Mesendoderm (in vitro differentiated cells): Measurements from ENCODE around the gene HOXB4.

ENCODE experiments used
- DNase-seq: peaks from one replicate; pipeline ENCODE4 v3.0.0; 2013
- H2AK5ac ChIP-seq: 2 replicates; pipeline ENCODE4 v1.6.1; 2013; ENCODE audit warnings: low read length, inconsistent platforms
- H2BK120ac ChIP-seq: 2 replicates; pipeline ENCODE4 v1.6.1; 2013; ENCODE audit warnings: low read depth, mild to moderate bottlenecking, low read length, moderate library complexity, mixed read lengths
- H2BK15ac ChIP-seq: replicated peaks from 2 replicates; pipeline ENCODE4 v1.6.1; 2013; ENCODE audit warnings: low read depth, mild to moderate bottlenecking, moderate library complexity
- H2BK5ac ChIP-seq: 2 replicates; pipeline ENCODE4 v1.6.1; 2013; ENCODE audit warnings: low read length, inconsistent platforms
- H3K18ac ChIP-seq: 2 replicates; pipeline ENCODE4 v1.6.1; 2013; ENCODE audit warnings: mild to moderate bottlenecking, low read length, mixed read lengths
- H3K23ac ChIP-seq: one replicate; pipeline ENCODE4 v1.6.1; 2013; ENCODE audit warnings: low read length
- H3K27ac ChIP-seq: 2 replicates; pipeline ENCODE4 v1.5.1; 2013; ENCODE audit warnings: low read depth, mild to moderate bottlenecking, inconsistent platforms, low read length, moderate library complexity
- H3K27me3 ChIP-seq: 2 replicates; pipeline ENCODE4 v1.6.1; 2013; ENCODE audit warnings: low read length, control low read depth, mild to moderate bottlenecking, inconsistent platforms; ENCODE audit not compliant: insufficient read depth, poor library complexity
- H3K36me3 ChIP-seq: 2 replicates; pipeline ENCODE4 v1.6.1; 2013; ENCODE audit warnings: low read length, inconsistent platforms; ENCODE audit not compliant: control insufficient read depth, insufficient read depth
- H3K4ac ChIP-seq: one replicate; pipeline ENCODE4 v1.6.1; 2013; ENCODE audit warnings: low read depth, mild to moderate bottlenecking, low read length, moderate library complexity
- H3K4me1 ChIP-seq: 2 replicates; pipeline ENCODE4 v1.6.1; 2013; ENCODE audit warnings: low read depth, low read length, inconsistent platforms; ENCODE audit not compliant: control insufficient read depth
- H3K4me2 ChIP-seq: 2 replicates; pipeline ENCODE4 v1.6.1; 2013; ENCODE audit warnings: low read length
- H3K4me3 ChIP-seq: 2 replicates; pipeline ENCODE4 v1.5.1; 2013; ENCODE audit warnings: mild to moderate bottlenecking, low read length
- H3K56ac ChIP-seq: one replicate; pipeline ENCODE4 v1.6.1; 2013; ENCODE audit warnings: low read length
- H3K79me1 ChIP-seq: 2 replicates; pipeline ENCODE4 v1.6.1; 2013; ENCODE audit warnings: low read length, inconsistent platforms
- H3K79me2 ChIP-seq: 2 replicates; pipeline ENCODE4 v1.6.1; 2013; ENCODE audit warnings: mild to moderate bottlenecking, low read length; ENCODE audit not compliant: control insufficient read depth, insufficient read depth
- H3K9ac ChIP-seq: 2 replicates; pipeline ENCODE4 v1.6.1; 2013; ENCODE audit warnings: low read length, inconsistent platforms
- H4K5ac ChIP-seq: one replicate; pipeline ENCODE4 v1.6.1; 2013; ENCODE audit warnings: low read length
- H4K8ac ChIP-seq: one replicate; pipeline ENCODE4 v1.6.1; 2013; ENCODE audit warnings: low read depth, mild to moderate bottlenecking, control low read depth, low read length, moderate library complexity
- WGBS: extraction: QIAGEN DNeasy Blood & Tissue Kit; methylation state at CpG from one replicate; pipeline ENCODE4 v1.1.7; 2013; ENCODE audit warnings: low lambda C conversion rate, missing lambda C conversion rate; ENCODE audit not compliant: insufficient coverage; ENCODE audit errors: extremely low coverage; 5-methylcytosine and 5-hydroxymethylcytosine counted together

The HOXB4 gene

GRCh38 chr17:48576479-48577309, 1.5 kb downstream of the HOXB4 start:
- Histone ChIP-seq H3K27me3 (peaks cover 90% of the 10 kb centered on the region), H3K36me3 (no peaks in the 10 kb centered on the region), H3K18ac (no peak overlapping the region), H3K56ac (no peak overlapping the region), H3K23ac (no peak overlapping the region), H3K9ac (no peak overlapping the region), H2BK120ac (no peak overlapping the region), H2BK15ac (no peak overlapping the region), H3K79me1 (no peaks in the 10 kb centered on the region), H3K79me2 (no peaks in the 10 kb centered on the region), H2BK5ac (no peak overlapping the region), H3K4ac (no peak overlapping the region), H3K4me3 (no peak overlapping the region), H3K4me1 (peaks cover 1% of the 10 kb centered on the region), H3K27ac (no peak overlapping the region), H2AK5ac (no peak overlapping the region), H4K5ac (no peak overlapping the region), H3K4me2 (no peak overlapping the region), H4K8ac (no peak overlapping the region)
- no CpG with 5 or more reads among the region's 43 CpGs for WGBS
- DNase-seq: no peak

- Histone ChIP-seq H3K4ac (no peak overlapping the region), H3K79me2 (no peaks in the 10 kb centered on the region), H3K4me3 (no peak overlapping the region), H4K8ac (no peak overlapping the region), H3K36me3 (no peaks in the 10 kb centered on the region), H3K23ac (no peak overlapping the region), H3K27me3 (peaks cover 90% of the 10 kb centered on the region), H3K56ac (no peak overlapping the region), H3K79me1 (no peaks in the 10 kb centered on the region), H2BK5ac (no peak overlapping the region), H3K18ac (no peak overlapping the region), H3K9ac (no peak overlapping the region), H2BK120ac (no peak overlapping the region), H3K27ac (no peak overlapping the region), H2BK15ac (no peak overlapping the region), H2AK5ac (no peak overlapping the region), H4K5ac (no peak overlapping the region), H3K4me1 (peaks cover 1% of the 10 kb centered on the region), H3K4me2 (no peak overlapping the region)
- DNase-seq: no peak
- no CpG with 5 or more reads among the region's 22 CpGs for WGBS
Observed at GRCh38 chr17:48575673-48576478, 2.3 kb downstream of the HOXB4 start.

- Histone ChIP-seq H2AK5ac (no peak overlapping the region), H2BK15ac (no peak overlapping the region), H4K5ac (no peak overlapping the region), H2BK120ac (no peak overlapping the region), H3K18ac (no peak overlapping the region), H3K36me3 (no peaks in the 10 kb centered on the region), H4K8ac (no peak overlapping the region), H3K4me2 (no peak overlapping the region), H3K79me2 (no peaks in the 10 kb centered on the region), H3K9ac (no peak overlapping the region), H3K4me3 (no peak overlapping the region), H3K56ac (no peak overlapping the region), H3K4me1 (peaks cover 1% of the 10 kb centered on the region), H2BK5ac (no peak overlapping the region), H3K23ac (no peak overlapping the region), H3K4ac (no peak overlapping the region), H3K27me3 (peaks cover 85% of the 10 kb centered on the region), H3K27ac (no peak overlapping the region), H3K79me1 (no peaks in the 10 kb centered on the region)
- no peak for DNase-seq
- WGBS: no CpG with 5 or more reads among the region's 7 CpGs
Observed at GRCh38 chr17:48575066-48575582, 3.0 kb downstream of the HOXB4 start.

- H4K5ac ChIP-seq: no peak overlapping the region
- no peak overlapping the region for H3K56ac ChIP-seq
- H2BK5ac ChIP-seq: no peak overlapping the region
- no peak overlapping the region for H2BK15ac ChIP-seq
- H3K79me2 ChIP-seq: no peaks in the 10 kb centered on the region
- H3K4me1 ChIP-seq: peaks cover 3% of the 10 kb centered on the region
- H2AK5ac ChIP-seq: no peak overlapping the region
- no peak overlapping the region for H3K4me2 ChIP-seq
- H4K8ac ChIP-seq: no peak overlapping the region
- no peak overlapping the region for H3K18ac ChIP-seq
- no peak overlapping the region for H2BK120ac ChIP-seq
- no peak overlapping the region for H3K4me3 ChIP-seq
- H3K36me3 ChIP-seq: no peaks in the 10 kb centered on the region
- peaks cover 82% of the 10 kb centered on the region for H3K27me3 ChIP-seq
- WGBS: no CpG with 5 or more reads among the region's 8 CpGs
- H3K23ac ChIP-seq: no peak overlapping the region
- no peak for DNase-seq
- no peaks in the 10 kb centered on the region for H3K79me1 ChIP-seq
- H3K4ac ChIP-seq: no peak overlapping the region
- H3K9ac ChIP-seq: no peak overlapping the region
- no peak overlapping the region for H3K27ac ChIP-seq
Observed at GRCh38 chr17:48574505-48575065, 3.6 kb downstream of the HOXB4 start.

GRCh38 chr17:48571826-48572417, 6.2 kb downstream of the HOXB4 start:
- Histone ChIP-seq H3K79me2 (no peaks in the 10 kb centered on the region), H2BK15ac (no peak overlapping the region), H3K9ac (no peak overlapping the region), H3K79me1 (no peaks in the 10 kb centered on the region), H3K4ac (no peak overlapping the region), H4K8ac (no peak overlapping the region), H3K56ac (no peak overlapping the region), H3K4me2 (no peak overlapping the region), H3K27ac (no peak overlapping the region), H3K4me1 (peaks cover 7% of the 10 kb centered on the region), H2AK5ac (no peak overlapping the region), H3K18ac (no peak overlapping the region), H3K36me3 (no peaks in the 10 kb centered on the region), H2BK5ac (no peak overlapping the region), H3K27me3 (peaks cover 83% of the 10 kb centered on the region), H2BK120ac (no peak overlapping the region), H4K5ac (no peak overlapping the region), H3K23ac (no peak overlapping the region), H3K4me3 (no peak overlapping the region)
- DNase-seq: no peak
- no CpG with 5 or more reads among the region's 1 CpG for WGBS
